HUES64 (cell line): ENCODE measurements around the gene AKR1E2.

ENCODE experiments used
- H3K27ac ChIP-seq: 2 replicates; pipeline ENCODE4 v1.7.0; 2013; ENCODE audit warnings: low read depth, low read length, inconsistent platforms
- H3K27me3 ChIP-seq: 2 replicates; pipeline ENCODE4 v1.6.1; 2013; ENCODE audit warnings: mild to moderate bottlenecking, low read length; ENCODE audit not compliant: insufficient read depth
- H3K36me3 ChIP-seq: 2 replicates; pipeline ENCODE4 v1.6.1; 2013; ENCODE audit warnings: mild to moderate bottlenecking, low read length; ENCODE audit not compliant: insufficient read depth
- H3K4me1 ChIP-seq: 2 replicates; pipeline ENCODE4 v1.6.1; 2013; ENCODE audit warnings: mild to moderate bottlenecking, low read length, moderate library complexity; ENCODE audit not compliant: insufficient read depth
- H3K4me3 ChIP-seq: 2 replicates; pipeline ENCODE4 v1.5.1; 2013; ENCODE audit warnings: mild to moderate bottlenecking, low read length, moderate library complexity
- H3K9ac ChIP-seq: 2 replicates; pipeline ENCODE4 v1.6.1; 2013; ENCODE audit warnings: mild to moderate bottlenecking, low read depth, low read length
- H3K9me3 ChIP-seq: 2 replicates; pipeline ENCODE4 v1.6.1; 2013; ENCODE audit warnings: low read depth, low read length; ENCODE audit not compliant: insufficient read depth
- WGBS: fragments of 150-250, 120-280 bp; methylation state at CpG from one replicate; pipeline ENCODE4 v1.1.7; 2013; ENCODE audit warnings: missing lambda C conversion rate; 5-methylcytosine and 5-hydroxymethylcytosine counted together

AKR1E2 gene

GRCh38 chr10:4830551-4830950 is 4.5 kb downstream of the AKR1E2 start:
- no peak overlapping the region for H3K4me3 ChIP-seq
- H3K4me1 ChIP-seq: no peaks in the 10 kb centered on the region; the same call in 1 of the 2 replicates
- H3K27ac ChIP-seq: no peak overlapping the region
- peaks cover 22% of the 10 kb centered on the region for H3K27me3 ChIP-seq
- peaks cover 1% of the 10 kb centered on the region; the same call in 1 of the 2 replicates for H3K36me3 ChIP-seq
- no peak overlapping the region for H3K9ac ChIP-seq
- WGBS: 91% methylated on average over 7 of the region's 8 CpGs
- H3K9me3 ChIP-seq: 0 out of 2 replicates have a peak, but pooled peaks cover 4% of the 10 kb centered on the region

- WGBS: 98% methylated on average over 5 of the region's 5 CpGs
- H3K9ac ChIP-seq: no peak overlapping the region
- H3K27me3 ChIP-seq: peaks cover 16% of the 10 kb centered on the region
- no peak overlapping the region for H3K27ac ChIP-seq
- peaks cover 6% of the 10 kb centered on the region; the same call in 1 of the 2 replicates for H3K36me3 ChIP-seq
- H3K9me3 ChIP-seq: no peaks in the 10 kb centered on the region
- no peak overlapping the region for H3K4me3 ChIP-seq
- H3K4me1 ChIP-seq: no peaks in the 10 kb centered on the region; the same call in 1 of the 2 replicates
Observed at GRCh38 chr10:4831091-4831490, 5.1 kb downstream of the AKR1E2 start.

GRCh38 chr10:4833286-4833685 is 7.3 kb downstream of the AKR1E2 start:
- peaks cover 16% of the 10 kb centered on the region; the same call in 1 of the 2 replicates for H3K36me3 ChIP-seq
- no peak overlapping the region for H3K27ac ChIP-seq
- no peaks in the 10 kb centered on the region for H3K4me1 ChIP-seq
- 96% methylated on average over 7 of the region's 7 CpGs for WGBS
- no peak overlapping the region for H3K9ac ChIP-seq
- no peaks in the 10 kb centered on the region for H3K9me3 ChIP-seq
- H3K4me3 ChIP-seq: no peak overlapping the region
- H3K27me3 ChIP-seq: 0 out of 2 replicates have a peak, but pooled peaks cover under 1% of the 10 kb centered on the region

- no peak overlapping the region for H3K9ac ChIP-seq
- no peaks in the 10 kb centered on the region for H3K27me3 ChIP-seq
- H3K27ac ChIP-seq: no peak overlapping the region
- no peaks in the 10 kb centered on the region for H3K4me1 ChIP-seq
- no peaks in the 10 kb centered on the region for H3K9me3 ChIP-seq
- peaks cover 16% of the 10 kb centered on the region; the same call in 1 of the 2 replicates for H3K36me3 ChIP-seq
- H3K4me3 ChIP-seq: no peak overlapping the region
- WGBS: 97% methylated on average over 4 of the region's 4 CpGs
Observed at GRCh38 chr10:4834898-4835405, 8.9 kb downstream of the AKR1E2 start.

GRCh38 chr10:4835494-4835918 is 9.5 kb downstream of the AKR1E2 start:
- WGBS: 95% methylated on average over 5 of the region's 5 CpGs
- Histone ChIP-seq H3K9me3 (no peaks in the 10 kb centered on the region), H3K4me3 (no peak overlapping the region), H3K4me1 (no peaks in the 10 kb centered on the region), H3K36me3 (peaks cover 16% of the 10 kb centered on the region; the same call in 1 of the 2 replicates), H3K9ac (no peak overlapping the region), H3K27me3 (no peaks in the 10 kb centered on the region), H3K27ac (no peak overlapping the region)

- Histone ChIP-seq H3K9me3 (no peaks in the 10 kb centered on the region), H3K4me1 (no peaks in the 10 kb centered on the region), H3K9ac (no peak overlapping the region), H3K36me3 (peaks cover 16% of the 10 kb centered on the region; the same call in 1 of the 2 replicates), H3K27me3 (no peaks in the 10 kb centered on the region), H3K4me3 (no peak overlapping the region), H3K27ac (no peak overlapping the region)
- WGBS: 95% methylated on average over 8 of the region's 8 CpGs
Observed at GRCh38 chr10:4836416-4836969, 10.5 kb downstream of the AKR1E2 start.

GRCh38 chr10:4837551-4837950 is 11.5 kb downstream of the AKR1E2 start:
- no peak overlapping the region for H3K9ac ChIP-seq
- no peak overlapping the region for H3K27ac ChIP-seq
- H3K4me1 ChIP-seq: no peaks in the 10 kb centered on the region
- H3K27me3 ChIP-seq: no peaks in the 10 kb centered on the region
- H3K4me3 ChIP-seq: no peak overlapping the region
- H3K9me3 ChIP-seq: no peaks in the 10 kb centered on the region
- 97% methylated on average over 1 of the region's 1 CpG for WGBS
- 0 out of 2 replicates have a peak, but pooled peaks cover 16% of the 10 kb centered on the region for H3K36me3 ChIP-seq

- H3K36me3 ChIP-seq: 0 out of 2 replicates have a peak, but pooled peaks cover 16% of the 10 kb centered on the region
- no peak overlapping the region for H3K4me3 ChIP-seq
- H3K4me1 ChIP-seq: no peaks in the 10 kb centered on the region
- no peaks in the 10 kb centered on the region for H3K9me3 ChIP-seq
- no peak overlapping the region for H3K9ac ChIP-seq
- no peaks in the 10 kb centered on the region for H3K27me3 ChIP-seq
- no peak overlapping the region for H3K27ac ChIP-seq
- 92% methylated on average over 3 of the region's 3 CpGs for whole genome bisulfite sequencing
Observed at GRCh38 chr10:4838743-4839142, 12.7 kb downstream of the AKR1E2 start.

GRCh38 chr10:4839353-4839752 is 13.3 kb downstream of the AKR1E2 start:
- 90% methylated on average over 4 of the region's 4 CpGs for WGBS
- H3K4me3 ChIP-seq: no peak overlapping the region
- no peaks in the 10 kb centered on the region for H3K4me1 ChIP-seq
- 0 out of 2 replicates have a peak, but pooled peaks cover 16% of the 10 kb centered on the region for H3K36me3 ChIP-seq
- no peak overlapping the region for H3K27ac ChIP-seq
- H3K9me3 ChIP-seq: no peaks in the 10 kb centered on the region
- no peaks in the 10 kb centered on the region for H3K27me3 ChIP-seq
- H3K9ac ChIP-seq: no peak overlapping the region

- 100% methylated on average over 2 of the region's 2 CpGs for WGBS
- H3K4me3 ChIP-seq: no peak overlapping the region
- no peak overlapping the region for H3K9ac ChIP-seq
- H3K36me3 ChIP-seq: 0 out of 2 replicates have a peak, but pooled peaks cover 16% of the 10 kb centered on the region
- no peaks in the 10 kb centered on the region for H3K27me3 ChIP-seq
- H3K4me1 ChIP-seq: no peaks in the 10 kb centered on the region
- no peaks in the 10 kb centered on the region for H3K9me3 ChIP-seq
- no peak overlapping the region for H3K27ac ChIP-seq
Observed at GRCh38 chr10:4840151-4840550, 14.1 kb downstream of the AKR1E2 start.

GRCh38 chr10:4843525-4844180 is 17.6 kb downstream of the AKR1E2 start:
- Histone ChIP-seq H3K27ac (no peak overlapping the region), H3K4me1 (no peaks in the 10 kb centered on the region), H3K27me3 (no peaks in the 10 kb centered on the region), H3K9ac (no peak overlapping the region), H3K36me3 (no peaks in the 10 kb centered on the region), H3K4me3 (no peak overlapping the region), H3K9me3 (no peaks in the 10 kb centered on the region)
- WGBS: 91% methylated on average over 16 of the region's 16 CpGs
